Vagina (tissue), 2 donors: ENCODE data around the gene FUT8.

ENCODE experiments used
- POLR2A ChIP-seq, 2 donors: fragments of 450-650 bp; IDR thresholded peaks; one replicate each; pipeline ENCODE4 v1.6.1; 2017; ENCODE audit warnings: antibody characterized with exemption in 2 of 2, mild to moderate bottlenecking in 2 of 2, moderate library complexity in 2 of 2
- POLR2AphosphoS5 ChIP-seq, 2 donors: sonication (generic); formaldehyde crosslinking; IDR thresholded peaks; one replicate each; pipeline ENCODE4 v1.9.0; 2017; ENCODE audit warnings: antibody characterized with exemption in 2 of 2, mild to moderate bottlenecking in 2 of 2, low read depth in 1 of 2; ENCODE audit not compliant: insufficient read depth in 1 of 2
- TF ChIP-seq, protein P1 (sequence below), 3 experiments: fragments of 450-650 bp in 2 of 3; fragments of 200-600 bp in 1 of 3; sonication (generic) in 1 of 3; IDR thresholded peaks; one replicate each; pipeline ENCODE4 v1.5.1; 2017 to 2019; ENCODE audit warnings: antibody characterized with exemption in 3 of 3, mild to moderate bottlenecking in 2 of 3, moderate library complexity in 2 of 3

GRCh38 chr14:65703521-65703920, 291.0 kb downstream of the FUT8 start:
- TF ChIP-seq, protein P1, sequence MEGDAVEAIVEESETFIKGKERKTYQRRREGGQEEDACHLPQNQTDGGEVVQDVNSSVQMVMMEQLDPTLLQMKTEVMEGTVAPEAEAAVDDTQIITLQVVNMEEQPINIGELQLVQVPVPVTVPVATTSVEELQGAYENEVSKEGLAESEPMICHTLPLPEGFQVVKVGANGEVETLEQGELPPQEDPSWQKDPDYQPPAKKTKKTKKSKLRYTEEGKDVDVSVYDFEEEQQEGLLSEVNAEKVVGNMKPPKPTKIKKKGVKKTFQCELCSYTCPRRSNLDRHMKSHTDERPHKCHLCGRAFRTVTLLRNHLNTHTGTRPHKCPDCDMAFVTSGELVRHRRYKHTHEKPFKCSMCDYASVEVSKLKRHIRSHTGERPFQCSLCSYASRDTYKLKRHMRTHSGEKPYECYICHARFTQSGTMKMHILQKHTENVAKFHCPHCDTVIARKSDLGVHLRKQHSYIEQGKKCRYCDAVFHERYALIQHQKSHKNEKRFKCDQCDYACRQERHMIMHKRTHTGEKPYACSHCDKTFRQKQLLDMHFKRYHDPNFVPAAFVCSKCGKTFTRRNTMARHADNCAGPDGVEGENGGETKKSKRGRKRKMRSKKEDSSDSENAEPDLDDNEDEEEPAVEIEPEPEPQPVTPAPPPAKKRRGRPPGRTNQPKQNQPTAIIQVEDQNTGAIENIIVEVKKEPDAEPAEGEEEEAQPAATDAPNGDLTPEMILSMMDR (IDR thresholded peaks at IDR 0.05), result no peak
- TF ChIP-seq POLR2A (IDR thresholded peaks at IDR 0.05) (no peak), POLR2AphosphoS5 (IDR thresholded peaks at IDR 0.05; ENCODE audit: insufficient read depth in 1 of 2, low read depth in 1 of 2) (no peak)
